HG02763 (cell line): ENCODE measurements around the gene IGSF6.
A peak's percentile ranks its signal among the peaks of the same experiment; 100 is the strongest.
"Not testable (repeated sequence)": the region's sequence is repeated elsewhere in the genome, so short reads cannot be mapped to it uniquely, and the experiment has no call there.

Source experiments
- ATAC-seq: cut with Tn5 transposase; IDR thresholded peaks from one replicate; pipeline ENCODE4 v1.9.1; 2021; ENCODE audit warnings: mild to moderate bottlenecking, moderate library complexity; ENCODE audit not compliant: unreplicated experiment

The IGSF6 gene

DNA sequence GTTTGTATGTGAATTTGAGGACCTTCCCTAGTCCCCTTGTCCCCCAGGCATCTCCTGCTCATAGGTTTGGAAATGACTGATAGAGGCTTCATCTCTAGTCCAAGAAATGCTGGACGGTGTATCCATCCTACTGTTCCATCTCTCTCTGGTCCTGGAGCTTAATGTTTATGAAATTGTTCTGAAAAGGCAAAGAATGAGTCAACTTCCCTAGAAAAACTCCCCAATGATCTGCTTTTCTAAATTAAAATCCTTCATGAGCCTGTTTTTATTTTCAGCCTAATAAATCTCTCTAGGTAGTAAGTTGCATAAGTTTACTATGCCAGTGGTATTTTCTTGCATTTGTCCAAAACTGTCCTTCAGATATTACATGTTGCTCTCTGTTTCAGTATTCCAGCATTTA is 2.1 kb upstream of the IGSF6 start:
- no peak for ATAC-seq

DNA sequence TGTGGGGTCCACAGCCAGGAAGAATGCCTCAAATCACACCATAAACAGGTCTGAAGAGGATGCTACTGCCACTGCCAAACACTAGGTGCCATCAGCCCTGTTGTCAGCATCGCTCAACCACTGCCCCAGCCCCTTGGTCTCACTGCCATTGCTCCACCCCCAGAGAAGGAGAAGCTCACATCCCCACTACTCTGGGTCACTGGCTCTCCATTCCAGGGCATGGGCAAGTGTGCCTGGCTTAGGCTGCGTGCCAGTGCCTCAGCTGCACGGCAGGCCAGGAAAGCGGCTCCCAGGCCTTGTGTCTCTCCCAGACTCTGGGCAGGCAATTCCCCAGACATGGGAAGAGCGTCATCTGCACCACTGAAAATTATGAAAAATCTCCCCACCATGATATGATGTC is 1.2 kb upstream of the IGSF6 start:
- no peak for ATAC-seq

DNA sequence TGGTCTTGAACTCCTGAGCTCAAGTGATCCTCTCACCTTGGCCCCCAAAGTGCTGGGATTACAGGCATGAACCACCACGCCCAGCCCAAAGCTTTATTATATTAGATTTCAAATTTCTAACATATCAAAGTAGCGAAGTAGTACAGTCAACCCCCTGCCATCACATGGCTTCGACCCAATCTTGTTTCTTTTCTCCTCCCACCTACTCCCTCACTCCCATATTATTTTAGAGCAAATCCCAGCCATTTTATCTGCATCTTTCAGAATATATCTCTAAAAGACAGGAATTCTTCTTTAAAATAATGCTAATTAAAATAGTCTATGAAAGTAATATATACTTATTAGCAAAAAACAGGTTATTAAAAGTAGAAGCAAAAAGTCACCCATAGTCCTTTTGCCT is 893 bp downstream of the IGSF6 start:
- no peak for ATAC-seq

DNA sequence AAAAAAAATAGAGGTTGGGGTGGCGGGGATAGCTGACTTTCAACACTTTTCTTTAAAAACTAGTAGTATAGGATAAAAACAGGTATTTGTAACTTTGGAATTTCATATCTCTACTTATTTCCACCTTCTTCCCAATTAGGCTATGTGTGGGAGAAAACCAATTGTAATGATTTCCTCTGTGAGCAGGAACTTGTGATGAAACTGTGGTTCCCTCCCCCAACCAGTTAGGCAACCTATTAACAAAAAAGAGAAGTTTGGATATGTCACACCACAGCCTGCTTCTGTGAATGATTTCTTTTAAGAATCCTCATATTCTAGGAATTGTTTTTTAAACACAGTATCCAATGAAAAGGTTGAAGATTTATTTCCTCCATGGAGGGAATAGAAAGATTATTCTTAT is 1.9 kb downstream of the IGSF6 start:
- no peak for ATAC-seq

DNA sequence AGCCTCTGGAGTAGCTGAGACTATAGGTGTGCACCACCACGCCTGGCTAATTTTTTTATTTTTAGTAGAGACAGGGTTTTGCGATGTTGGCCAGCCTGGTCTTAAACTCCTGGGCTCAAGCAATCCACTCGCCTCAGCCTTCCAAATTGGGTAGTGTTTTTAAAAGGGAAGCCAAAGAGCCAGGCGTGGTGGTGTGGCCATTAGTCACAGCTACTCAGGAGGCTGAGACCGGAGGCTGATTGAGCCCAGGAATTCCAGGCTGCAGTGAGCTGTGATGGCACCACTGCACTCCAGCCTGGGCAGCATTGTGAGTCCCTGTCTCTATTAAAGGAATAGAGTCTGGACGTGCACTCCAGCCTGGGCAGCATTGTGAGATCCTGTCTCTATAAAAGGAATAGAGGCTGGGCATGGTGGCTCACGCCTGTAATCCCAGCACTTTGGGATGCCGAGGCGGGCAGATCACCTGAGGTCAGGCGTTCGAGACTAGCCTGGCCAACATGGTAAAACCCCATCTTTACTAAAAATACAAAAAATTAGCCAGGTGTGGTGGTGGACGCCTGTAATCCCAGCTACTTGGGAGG is 2.5 kb downstream of the IGSF6 start:
- not testable (repeated sequence) for ATAC-seq

DNA sequence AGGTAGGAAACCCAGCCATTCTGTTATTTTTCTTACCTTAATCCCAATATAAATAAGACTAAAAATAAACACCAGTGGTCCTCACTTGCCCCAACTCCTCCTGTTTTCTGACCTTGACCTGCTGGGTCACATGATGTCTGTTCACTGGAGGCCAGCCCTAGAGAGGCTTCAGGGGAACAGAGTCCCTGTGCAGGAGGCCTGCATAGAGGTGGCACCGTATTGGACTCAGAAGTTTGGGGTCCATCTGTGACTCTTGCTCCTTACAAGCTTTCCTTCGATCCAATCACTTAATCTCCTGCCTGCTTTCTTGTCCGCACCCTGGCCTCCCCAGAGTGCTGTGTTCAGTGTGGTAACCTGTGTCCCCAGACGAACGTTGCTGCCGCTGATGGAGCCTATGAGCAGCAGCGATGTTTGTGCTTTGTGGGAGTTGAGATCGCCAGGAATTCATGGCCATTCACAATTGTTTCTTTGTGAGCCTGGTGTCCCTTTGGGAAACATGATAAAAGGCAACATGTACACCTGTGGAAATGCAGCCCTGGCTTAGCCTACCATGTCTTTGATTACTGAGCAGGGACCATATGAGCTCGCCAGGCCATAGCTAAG is 4.7 kb downstream of the IGSF6 start:
- ATAC-seq, result no peak

DNA sequence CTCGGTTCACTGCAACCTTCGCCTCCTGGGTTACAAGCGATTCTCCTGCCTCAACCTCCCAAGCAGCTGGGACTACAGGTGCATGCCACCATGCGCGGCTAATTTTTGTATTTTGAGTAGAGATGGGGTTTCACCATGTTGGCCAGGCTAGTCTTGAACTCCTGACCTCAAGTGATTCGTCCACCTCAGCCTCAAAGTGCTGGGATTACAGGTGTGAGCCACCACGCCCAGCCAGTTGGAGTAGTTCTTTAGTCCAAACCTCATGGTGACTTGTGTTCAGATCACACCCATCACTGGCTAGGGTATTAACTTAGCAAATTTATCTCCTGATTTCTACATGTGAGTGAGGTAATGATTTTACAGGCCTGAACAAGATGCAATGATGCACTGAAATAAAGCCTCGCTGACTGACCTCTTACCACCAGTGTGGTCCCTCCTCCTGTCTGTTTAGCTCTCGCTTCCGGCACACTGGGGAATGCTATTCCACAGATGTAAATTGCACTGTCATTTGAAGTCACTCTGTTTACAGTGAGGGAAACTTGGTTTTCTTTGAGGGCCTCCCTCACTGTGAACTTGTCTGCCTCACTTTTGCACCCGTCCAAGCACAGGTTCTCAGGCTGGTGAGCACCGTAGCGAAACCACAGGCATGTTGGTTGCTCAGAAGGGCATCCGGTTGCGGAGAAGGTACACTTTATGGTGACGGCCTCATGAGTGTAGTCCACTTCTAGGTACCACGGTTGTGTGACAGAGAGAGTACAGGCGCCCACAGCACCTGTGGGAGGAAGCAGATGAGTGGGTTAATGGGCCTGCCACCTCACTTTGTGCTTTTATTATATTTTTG is 5.5 kb downstream of the IGSF6 start:
- ATAC-seq, result peak; percentile 90

DNA sequence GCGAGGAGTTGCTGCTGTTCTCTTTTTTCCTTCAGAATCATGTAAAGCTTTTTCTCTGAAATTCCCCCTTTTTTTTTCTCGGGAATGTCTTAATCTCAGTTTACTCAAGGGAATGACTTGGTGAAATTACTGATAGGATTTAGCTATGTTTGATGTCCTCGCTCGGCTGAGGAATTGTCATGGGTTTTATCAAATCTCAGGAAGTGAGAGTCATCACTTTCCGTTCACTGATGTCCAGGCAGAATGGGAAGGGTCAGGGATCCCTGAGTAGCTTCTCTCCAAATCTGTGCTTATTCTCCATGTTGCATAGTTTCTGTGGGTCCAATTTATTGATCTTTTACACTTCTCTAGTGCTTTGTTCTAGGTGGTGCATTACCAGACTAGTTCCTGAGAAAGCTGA is 6.3 kb downstream of the IGSF6 start:
- no peak for ATAC-seq

DNA sequence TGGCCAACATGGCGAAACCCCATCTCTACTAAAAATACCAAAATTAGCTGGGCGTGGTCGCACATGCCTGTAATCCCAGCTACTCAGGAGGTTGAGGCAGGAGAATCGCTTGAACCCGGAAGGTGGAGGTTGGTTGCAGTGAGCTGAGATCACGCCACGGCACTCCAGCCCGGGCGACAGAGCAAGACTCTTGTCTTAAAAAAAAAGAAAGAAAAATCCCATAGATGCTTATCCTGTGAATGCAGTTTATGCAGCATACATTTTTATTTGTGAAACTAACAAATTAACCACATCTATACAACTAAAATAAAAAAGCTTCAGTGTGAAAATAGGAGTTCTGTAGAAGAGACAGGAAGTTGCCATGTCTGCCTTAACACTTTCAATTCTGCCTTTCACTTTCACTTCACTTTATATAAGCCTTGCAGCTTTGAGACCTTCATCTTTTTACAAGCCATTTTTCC is 7.1 kb downstream of the IGSF6 start:
- ATAC-seq, result no peak

DNA sequence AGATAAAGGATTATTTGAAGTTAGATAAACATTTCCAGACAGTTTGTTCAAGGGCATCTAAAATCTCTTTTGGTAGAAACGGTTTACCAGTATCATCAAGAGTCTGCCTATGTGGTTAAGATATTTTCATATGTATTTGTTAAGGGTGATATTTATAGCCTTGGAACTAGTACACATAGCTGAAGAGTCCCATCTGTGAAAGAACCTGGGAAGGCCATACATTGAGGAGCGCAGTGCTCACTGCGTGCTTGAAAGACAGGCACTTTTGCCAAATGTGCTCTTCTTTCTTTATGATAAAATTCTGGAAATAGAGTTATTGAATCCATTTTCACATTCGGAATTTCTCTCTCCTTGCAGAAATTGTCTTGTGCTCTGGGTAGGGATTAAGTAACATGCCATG is 7.7 kb downstream of the IGSF6 start:
- ATAC-seq, result no peak

DNA sequence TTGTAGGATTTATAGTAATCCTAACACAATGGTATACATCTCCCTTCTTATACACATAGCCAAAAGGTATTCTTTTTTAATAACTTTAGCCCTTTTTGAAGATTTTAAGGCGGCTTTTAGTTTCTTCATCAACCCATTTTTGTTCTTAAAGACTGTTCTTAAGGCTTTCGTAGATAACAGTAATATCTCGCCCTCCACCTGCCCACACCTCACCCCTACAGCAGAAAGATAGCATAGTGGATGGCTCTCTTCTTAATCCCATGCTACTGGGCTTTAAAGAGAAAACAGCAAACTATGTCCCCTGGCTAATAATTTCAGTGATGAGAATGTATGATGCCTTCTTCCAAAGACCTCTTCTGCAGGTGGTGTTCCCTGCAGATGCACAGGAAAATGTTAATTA is 8.6 kb downstream of the IGSF6 start:
- ATAC-seq, result no peak

DNA sequence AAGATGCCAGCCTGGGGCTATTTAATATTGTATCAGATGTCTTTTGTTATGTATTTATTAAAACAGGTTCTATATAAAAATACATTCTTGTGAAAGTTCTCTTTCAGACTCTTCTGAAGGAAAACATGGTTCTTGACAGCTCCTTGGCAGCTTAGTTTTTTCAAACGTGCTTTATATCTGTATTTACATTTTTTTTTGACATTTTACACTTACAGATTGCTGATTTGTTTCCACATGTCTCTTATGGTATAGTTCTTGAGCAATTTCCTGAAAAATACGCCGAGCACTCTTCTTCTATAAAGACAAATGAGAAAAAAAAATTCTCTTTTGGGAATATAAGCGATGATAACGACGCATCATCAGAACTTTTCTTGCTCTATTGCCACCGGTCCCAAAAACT is 9.5 kb downstream of the IGSF6 start:
- no peak for ATAC-seq

DNA sequence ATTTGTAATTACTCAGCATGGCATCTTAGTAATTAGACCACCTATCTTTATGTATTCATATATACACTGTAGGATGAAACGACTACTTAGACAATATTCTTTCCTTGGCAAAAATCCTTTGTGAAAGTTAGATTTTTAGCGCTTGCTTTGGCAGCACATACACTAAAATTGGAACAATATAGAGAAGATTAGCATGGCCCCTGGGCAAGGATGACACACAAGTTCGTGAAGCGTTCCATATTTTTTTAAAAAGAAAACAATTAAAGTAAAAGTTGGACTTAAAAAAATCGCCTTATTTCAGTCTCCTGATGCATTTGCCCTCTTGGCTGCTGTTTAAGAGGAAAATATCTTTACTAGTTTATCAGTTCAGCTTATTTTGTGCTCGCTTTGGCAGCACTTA is 10.5 kb downstream of the IGSF6 start:
- ATAC-seq, result no peak

DNA sequence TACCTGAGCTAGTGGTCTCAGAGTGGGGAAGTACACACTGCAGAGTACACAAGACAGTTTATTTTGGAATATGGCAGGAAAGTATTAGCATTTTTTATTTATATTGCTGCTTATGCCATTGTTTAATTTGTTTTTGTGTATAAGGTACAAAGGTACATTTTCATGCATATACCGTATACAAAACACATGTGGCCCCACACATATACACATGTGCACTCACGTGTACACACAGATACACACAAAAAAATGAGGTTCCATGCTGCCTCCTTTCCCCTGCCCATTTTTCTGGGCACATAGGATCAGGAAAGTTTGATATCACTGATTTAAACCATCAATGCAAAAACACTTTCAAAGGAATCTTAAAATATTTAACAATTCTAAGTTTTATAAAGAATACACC is 12.9 kb downstream of the IGSF6 start:
- ATAC-seq, result no peak

DNA sequence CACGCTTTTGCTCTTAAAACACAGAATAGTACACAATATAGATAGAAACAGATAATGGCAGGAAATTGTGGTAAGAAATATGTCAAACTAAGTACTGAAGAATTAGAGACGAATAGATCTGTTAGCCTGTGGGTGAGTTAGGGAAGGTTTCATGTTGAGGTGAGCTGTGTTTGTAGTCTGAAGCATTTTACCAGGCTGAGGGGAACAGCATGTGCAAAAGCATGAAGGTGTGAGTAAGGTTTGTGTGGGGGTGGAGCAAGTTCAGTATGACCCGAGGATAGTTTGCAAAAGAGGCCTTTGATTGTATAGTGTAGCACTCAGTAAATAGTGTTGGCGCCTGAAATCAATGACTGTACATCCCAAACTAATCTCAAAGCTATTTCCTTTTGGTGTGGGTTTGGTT is 13.8 kb downstream of the IGSF6 start:
- no peak for ATAC-seq

DNA sequence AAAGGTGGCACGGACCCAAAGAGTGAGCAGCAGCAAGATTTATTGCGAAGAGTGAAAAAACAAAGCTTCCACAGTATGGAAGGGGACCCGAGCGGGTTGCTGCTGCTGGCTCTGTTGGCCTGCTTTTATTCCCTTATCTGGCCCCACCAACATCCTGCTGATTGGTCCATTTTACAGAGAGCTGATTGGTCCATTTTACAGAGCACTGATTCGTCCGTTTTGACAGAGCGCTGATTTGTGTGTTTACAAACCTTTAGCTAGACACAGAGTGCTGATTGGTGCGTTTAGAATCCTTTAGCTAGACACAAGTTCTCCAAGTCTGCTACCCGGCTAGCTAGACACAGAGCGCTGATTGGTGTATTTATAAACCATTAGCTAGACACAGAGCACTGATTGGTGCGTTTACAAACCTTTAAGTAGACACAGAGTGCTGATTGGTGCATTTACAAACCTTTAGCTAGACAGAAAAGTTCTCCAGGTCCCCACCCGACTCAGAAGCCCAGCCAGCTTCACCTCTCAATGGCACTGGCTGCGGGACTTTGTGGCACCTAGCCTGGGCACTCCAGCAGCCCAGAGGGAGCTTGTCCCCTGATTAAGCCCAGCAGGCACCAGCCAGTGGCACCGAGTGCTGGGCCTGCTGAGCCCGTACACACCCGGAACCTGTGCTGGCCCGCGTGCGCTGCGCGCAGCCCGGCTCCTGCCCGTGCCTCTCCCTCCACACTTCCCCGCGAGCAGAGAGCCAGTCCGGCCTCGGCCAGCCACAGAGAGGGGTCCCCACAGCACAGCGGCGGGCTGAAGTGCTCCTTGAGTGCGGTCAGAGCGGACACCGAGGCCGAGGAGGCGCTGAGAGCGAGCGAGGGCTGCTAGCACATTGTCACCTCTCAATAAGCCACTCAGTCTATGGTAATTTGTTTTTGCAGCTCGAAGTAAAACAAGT is 15.1 kb downstream of the IGSF6 start:
- ATAC-seq, result no peak

DNA sequence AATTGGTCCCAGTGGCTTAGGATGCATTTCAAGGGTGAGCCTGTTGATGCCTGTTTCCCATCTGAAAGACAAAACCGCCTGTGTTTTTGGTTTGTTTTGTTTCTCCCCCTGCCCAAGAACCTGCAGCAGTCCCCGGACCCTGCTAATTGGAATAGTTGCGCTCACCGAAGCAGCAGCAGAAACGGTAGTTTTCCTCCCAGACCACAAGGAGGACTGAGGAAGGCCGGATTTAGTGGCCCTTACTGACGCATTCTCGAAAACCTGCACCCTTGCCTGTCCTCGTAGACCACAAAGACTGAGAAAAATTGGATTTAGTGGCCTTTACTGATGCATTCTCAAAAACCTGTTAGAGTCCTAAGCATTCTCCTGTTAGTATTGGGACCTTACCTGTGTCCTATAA is 16.7 kb downstream of the IGSF6 start:
- ATAC-seq, result not testable (repeated sequence)

DNA sequence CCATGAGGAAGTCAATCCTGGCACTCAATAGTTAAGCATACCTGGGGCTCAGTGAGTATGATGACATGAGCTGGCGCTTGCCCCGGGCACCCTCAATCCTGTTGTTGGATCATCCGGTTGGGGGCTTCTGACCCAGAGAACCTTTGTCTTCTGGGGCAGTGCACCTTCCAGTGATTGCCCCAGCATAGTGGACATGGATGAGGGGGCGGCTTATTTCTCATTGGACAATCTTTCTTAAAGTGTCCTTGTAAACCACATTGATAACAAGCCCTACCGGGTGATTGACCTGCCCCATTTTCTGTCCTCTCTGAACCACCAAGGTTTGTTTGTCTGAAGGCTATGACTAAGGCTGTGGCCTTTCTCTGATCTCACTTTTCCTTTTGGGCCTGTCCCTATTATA is 18.2 kb downstream of the IGSF6 start:
- ATAC-seq, result no peak

DNA sequence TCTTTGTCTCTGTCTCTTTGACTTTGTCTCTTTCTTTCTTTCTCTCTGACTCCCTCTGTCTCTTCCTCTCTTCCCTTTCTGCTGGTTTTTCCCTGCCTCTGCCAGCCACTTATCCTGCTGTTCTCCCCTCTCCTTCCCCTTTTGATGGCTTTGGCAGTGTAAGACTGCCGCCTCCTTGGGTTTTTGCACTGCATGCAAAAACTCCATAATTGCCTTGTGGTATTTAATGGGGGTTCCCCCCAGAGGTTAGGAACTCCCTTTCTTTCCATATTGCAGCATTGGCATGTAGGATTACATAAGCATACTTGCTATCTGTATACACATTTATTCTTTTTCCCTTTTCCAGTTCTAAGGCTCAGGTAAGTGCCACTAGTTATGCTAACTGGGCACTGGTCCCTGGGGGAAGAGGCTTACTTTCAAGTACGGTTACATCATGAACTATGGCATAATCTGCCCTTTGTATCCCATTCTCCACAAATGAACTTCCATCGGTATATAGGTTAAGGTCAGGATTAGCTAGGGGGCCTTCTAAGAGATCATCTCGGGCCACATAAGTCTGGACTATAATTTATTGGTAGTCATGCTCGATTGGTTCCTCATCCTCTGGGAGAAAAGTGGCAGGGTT is 20.3 kb downstream of the IGSF6 start:
- ATAC-seq, result not testable (repeated sequence)

DNA sequence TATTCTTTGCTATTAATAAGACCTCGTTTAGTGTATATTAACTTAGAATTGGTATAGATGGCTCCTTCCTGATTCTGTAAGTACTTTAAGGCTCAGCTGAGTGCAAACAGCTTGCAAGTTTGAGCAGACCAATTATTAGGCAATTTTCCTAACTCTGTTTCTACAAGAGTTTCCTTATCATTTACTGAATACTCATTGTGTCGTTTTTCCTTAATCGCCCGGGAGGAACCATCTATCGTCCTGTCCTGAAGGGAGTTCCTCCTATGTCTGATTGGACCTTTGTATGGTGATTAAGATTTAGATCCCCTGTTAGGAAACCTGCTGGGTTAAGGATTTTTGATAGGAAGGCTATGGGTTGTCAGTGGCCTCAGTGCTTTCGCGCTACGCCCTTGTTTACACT is 21.0 kb downstream of the IGSF6 start:
- ATAC-seq, result not testable (repeated sequence)

DNA sequence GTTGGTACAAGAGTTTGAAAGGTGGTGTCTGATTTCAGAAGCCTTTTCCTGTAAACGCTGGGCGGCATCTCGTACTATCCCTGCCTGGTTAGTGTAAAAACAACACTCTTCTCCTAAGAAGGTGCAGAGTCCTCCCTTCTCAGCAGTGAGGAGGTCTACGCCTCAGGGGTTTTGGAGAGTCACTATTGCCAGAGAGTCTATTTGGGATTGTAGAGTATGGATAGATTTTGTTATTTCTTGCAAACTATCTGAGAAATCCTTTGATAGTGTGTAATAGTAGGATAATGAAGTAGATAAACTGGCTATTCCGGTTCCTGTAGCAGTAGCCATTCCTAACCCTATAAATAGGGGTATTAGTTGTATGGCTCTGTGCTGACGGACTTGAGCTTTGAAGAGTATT is 21.5 kb downstream of the IGSF6 start:
- not testable (repeated sequence) for ATAC-seq
